ENCODE measurements around the gene CDIP1.

- no peak for TF ChIP-seq TAF1 (IDR thresholded peaks at IDR 0.05; ENCODE audit: borderline replicate concordance, insufficient read depth, low read length)
- TF ChIP-seq POLR2AphosphoS5 (IDR thresholded peaks at IDR 0.05; ENCODE audit: low read depth, low read length) = no peak
- TF ChIP-seq, protein P1, sequence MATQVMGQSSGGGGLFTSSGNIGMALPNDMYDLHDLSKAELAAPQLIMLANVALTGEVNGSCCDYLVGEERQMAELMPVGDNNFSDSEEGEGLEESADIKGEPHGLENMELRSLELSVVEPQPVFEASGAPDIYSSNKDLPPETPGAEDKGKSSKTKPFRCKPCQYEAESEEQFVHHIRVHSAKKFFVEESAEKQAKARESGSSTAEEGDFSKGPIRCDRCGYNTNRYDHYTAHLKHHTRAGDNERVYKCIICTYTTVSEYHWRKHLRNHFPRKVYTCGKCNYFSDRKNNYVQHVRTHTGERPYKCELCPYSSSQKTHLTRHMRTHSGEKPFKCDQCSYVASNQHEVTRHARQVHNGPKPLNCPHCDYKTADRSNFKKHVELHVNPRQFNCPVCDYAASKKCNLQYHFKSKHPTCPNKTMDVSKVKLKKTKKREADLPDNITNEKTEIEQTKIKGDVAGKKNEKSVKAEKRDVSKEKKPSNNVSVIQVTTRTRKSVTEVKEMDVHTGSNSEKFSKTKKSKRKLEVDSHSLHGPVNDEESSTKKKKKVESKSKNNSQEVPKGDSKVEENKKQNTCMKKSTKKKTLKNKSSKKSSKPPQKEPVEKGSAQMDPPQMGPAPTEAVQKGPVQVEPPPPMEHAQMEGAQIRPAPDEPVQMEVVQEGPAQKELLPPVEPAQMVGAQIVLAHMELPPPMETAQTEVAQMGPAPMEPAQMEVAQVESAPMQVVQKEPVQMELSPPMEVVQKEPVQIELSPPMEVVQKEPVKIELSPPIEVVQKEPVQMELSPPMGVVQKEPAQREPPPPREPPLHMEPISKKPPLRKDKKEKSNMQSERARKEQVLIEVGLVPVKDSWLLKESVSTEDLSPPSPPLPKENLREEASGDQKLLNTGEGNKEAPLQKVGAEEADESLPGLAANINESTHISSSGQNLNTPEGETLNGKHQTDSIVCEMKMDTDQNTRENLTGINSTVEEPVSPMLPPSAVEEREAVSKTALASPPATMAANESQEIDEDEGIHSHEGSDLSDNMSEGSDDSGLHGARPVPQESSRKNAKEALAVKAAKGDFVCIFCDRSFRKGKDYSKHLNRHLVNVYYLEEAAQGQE (IDR thresholded peaks at IDR 0.05; ENCODE audit: insufficient read depth in 1 of 2, low read depth in 2 of 2, low read length in 2 of 2) = no peak
- no peak for TF ChIP-seq FOXP2 (optimal IDR thresholded peaks at IDR 0.05; ENCODE audit: borderline replicate concordance, extremely low read depth, extremely low read length, insufficient read depth)
Measured at GRCh38 chr16:4522051-4522581, 16.5 kb downstream of the CDIP1 start.
